Omental fat pad (tissue), 4 donors: ENCODE data around the gene RAI2. TPM values are rescaled to one million over a fixed set of nuclear protein-coding genes. Genes with fewer than 3 reads are reported as not detected.

Experiments
- ATAC-seq: fragments of 150-250 bp; one replicate; pipeline ENCODE4 v1.9.1; 2016; ENCODE audit warnings: mild to moderate bottlenecking, moderate library complexity; ENCODE audit not compliant: low FRiP score
- DNase-seq: peaks from one replicate; pipeline ENCODE4 v3.0.0-alpha.2; 2019; ENCODE audit warnings: low spot score
- total RNA-seq, 4 donors: library from RNA; depleted of rRNA; stranded (reverse); fragments of >200 nt; gene quantifications; one replicate each; pipeline ENCODE4 v1.1.0, GENCODE V29; 2016
- TF ChIP-seq, protein P1 (sequence below), 3 donors: fragments of 450-650 bp; IDR thresholded peaks; one replicate each; pipeline ENCODE4 v1.5.1; 2016 to 2017; ENCODE audit warnings: antibody characterized with exemption in 3 of 3, mild to moderate bottlenecking in 3 of 3, moderate library complexity in 2 of 3

The RAI2 gene
- total RNA-seq, 4 donors from 2014 or later = 15.5 to 25.9 (median 23.1) TPM

DNA sequence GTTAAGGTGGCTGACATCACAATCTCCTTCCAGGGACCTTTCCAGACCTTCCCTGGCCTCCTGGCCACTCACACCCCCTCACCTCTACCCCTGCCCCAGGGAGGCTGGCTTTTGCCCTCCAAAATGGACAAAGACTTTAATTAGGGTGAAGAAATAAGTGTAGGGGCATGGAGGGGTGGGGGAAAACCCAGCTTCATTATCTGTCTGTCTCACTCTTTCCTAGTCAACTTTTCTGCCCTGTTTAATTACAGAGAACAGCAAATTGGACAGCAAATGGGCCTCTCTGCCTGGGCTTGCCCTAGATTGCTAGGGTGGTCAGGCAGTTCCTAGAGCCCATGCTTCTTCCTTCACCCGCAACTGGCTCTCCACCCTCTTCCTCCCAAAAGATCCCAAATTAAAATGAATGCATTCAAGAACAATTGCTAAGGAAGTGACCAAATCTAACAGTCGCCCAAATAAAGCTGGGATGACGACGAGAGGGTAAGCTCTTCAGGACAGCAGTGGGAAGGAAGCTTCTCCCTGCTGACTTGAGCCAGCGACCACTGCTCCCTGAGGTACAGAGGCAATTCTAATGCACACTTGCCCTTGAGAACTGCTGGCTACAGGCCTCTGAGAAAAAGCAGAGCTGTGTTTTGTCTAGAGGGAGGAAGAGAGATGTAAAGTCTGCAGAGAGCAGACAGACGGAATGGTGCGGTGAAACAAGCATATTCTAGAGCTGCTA is 12.4 kb downstream of the RAI2 start:
- ATAC-seq (no peak), DNase-seq (no peak)
- TF ChIP-seq, protein P1, sequence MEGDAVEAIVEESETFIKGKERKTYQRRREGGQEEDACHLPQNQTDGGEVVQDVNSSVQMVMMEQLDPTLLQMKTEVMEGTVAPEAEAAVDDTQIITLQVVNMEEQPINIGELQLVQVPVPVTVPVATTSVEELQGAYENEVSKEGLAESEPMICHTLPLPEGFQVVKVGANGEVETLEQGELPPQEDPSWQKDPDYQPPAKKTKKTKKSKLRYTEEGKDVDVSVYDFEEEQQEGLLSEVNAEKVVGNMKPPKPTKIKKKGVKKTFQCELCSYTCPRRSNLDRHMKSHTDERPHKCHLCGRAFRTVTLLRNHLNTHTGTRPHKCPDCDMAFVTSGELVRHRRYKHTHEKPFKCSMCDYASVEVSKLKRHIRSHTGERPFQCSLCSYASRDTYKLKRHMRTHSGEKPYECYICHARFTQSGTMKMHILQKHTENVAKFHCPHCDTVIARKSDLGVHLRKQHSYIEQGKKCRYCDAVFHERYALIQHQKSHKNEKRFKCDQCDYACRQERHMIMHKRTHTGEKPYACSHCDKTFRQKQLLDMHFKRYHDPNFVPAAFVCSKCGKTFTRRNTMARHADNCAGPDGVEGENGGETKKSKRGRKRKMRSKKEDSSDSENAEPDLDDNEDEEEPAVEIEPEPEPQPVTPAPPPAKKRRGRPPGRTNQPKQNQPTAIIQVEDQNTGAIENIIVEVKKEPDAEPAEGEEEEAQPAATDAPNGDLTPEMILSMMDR (IDR thresholded peaks at IDR 0.05) = no peak

DNA sequence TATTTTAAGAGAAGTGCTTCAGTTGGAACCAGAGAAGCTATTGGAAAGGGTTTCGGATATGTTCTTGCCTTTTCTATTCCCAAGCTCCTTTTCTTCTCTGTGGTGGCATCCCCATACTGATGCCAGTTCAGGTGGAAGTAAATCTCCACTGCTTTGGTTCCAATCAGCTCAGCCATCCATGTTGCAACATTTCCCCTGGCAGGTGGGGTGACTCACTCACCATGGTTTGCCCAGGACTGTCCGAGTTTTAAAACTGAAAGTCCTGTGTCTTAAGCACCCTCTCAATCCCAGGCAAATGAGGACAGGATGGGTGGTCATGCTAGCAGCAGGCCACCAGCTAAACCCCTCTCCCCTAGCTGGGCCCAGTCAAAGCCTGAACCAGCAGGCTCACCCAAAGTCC is 15.1 kb downstream of the RAI2 start:
- ATAC-seq (peak; percentile 48), DNase-seq (no peak)
- TF ChIP-seq, protein P1 (IDR thresholded peaks at IDR 0.05) = no peak

DNA sequence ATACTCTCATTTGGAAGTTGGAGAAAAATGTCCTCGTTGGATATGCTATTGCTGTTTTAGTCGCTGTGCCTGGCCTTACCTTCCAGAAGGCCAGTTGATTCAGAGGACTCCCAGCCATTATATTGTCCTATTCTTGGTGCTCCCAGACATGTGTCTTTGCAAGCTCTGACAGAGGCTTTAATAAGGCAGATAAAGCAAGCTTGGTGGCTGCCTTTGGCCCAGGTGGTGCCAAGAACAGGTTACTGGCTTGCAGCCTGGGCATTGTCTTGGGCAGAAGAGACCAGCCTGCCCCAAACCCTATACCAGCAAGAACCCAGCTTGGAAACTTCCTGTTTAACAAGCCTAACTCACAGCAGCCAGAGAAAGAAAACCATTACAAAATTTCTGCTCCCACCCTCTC is 16.9 kb downstream of the RAI2 start:
- no peak for ATAC-seq
- DNase-seq = no peak
- TF ChIP-seq, protein P1 (IDR thresholded peaks at IDR 0.05) = no peak

DNA sequence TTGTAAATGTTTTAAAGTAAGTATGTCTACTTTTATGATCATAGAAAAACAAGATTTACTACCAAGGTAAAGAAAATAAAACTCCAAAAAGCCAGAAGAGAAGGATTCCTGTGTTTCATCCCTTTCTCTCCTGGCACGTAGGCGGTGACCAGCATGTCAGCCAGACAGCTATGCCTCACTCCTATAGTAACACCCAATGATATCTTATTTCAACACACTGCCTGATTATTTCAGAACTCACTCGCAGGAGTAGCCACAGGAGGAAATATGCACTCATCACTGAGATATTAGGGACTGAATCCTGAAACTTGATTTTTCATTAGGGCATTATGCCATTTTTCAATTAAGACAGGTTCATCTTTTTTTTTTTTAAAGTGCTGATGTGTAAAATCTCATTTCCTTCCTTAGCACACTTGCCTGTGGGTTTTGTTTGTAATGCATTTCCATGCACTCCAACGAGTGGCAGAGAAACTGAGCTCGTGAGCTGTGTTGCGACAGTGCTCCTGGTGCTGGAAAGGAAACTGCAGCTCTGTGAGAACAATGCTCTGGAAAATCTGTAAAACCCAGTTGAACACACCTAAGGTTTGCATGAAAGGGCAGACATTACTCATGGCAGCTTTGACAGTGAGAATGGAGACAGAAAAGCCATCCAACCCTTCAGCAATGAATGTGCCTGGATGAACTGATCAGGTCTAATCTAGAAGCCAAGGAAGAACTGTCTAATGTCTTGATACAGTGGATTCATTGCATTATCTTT is 18.2 kb downstream of the RAI2 start:
- ATAC-seq = peak; percentile 65
- TF ChIP-seq, protein P1 (IDR thresholded peaks at IDR 0.05) = no peak

DNA sequence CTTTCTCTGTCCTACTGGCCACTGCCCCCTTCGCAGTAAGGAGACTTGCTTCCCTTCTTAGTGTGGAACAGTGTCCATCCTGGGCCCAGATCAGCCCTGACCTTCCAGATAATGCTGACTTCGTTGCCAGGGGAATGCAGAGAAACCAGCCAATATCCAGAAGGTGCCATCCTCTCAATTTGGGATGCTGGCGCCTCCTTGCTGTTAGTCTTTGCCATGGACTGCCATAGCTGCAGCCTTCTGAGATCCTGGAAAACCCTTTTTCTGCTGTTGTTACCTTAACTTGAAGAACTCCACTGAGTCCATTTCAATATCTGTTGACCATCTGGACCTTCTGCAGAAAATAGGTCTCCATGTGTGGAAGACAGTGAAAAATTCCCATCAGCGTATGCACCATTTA is 21.8 kb downstream of the RAI2 start:
- DNase-seq = no peak
- TF ChIP-seq, protein P1 (IDR thresholded peaks at IDR 0.05) = no peak
- ATAC-seq = no peak

More for the DNA sequence above, 18.2 kb downstream of the RAI2 start:
- DNase-seq = no peak

DNA sequence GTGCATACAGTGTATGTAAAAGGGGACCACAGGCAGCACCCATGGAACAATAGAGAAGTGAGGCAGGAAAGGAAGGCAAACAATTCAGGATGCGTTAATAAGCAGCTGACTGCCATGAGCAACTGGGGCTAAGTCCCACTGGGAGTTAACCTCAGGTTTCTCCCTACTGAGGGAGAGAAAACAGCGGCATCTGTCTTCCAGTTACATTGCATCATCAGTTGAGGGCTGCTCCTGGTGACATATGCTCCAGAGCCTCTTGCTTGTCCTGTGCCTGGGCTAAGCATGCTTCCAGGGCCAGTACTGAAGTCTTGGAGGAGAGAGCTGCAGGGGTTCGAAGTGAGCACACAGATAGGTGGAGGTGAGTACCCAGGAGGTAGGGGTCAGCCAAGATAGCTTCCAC is 24.3 kb downstream of the RAI2 start:
- TF ChIP-seq, protein P1 (IDR thresholded peaks at IDR 0.05) = no peak
- no peak for ATAC-seq
- no peak for DNase-seq
